Stimulated activated CD4-positive, alpha-beta T cell treated with anti-CD3 and anti-CD28 coated beads, Interleukin-4, amount 100 ng/mL, for 4 hours (primary cell): ENCODE measurements around the gene PRR5L.
A peak's percentile ranks its signal among the peaks of the same experiment; 100 is the strongest.

Source experiments
- DNase-seq, 2 experiments: peaks; one replicate each; pipeline ENCODE4 v3.0.0-alpha.2; 2020

PRR5L gene

GRCh38 chr11:36295926-36296325 lies at the start of gene PRR5L:
Gene PRR5L (plus strand): TSS chr11:36296288. CDS start chr11:36401122, 104,834 bp downstream.
- DNase-seq, result no peak

GRCh38 chr11:36247493-36247892 lies 48.6 kb upstream of the PRR5L start:
- no peak for DNase-seq

DNA sequence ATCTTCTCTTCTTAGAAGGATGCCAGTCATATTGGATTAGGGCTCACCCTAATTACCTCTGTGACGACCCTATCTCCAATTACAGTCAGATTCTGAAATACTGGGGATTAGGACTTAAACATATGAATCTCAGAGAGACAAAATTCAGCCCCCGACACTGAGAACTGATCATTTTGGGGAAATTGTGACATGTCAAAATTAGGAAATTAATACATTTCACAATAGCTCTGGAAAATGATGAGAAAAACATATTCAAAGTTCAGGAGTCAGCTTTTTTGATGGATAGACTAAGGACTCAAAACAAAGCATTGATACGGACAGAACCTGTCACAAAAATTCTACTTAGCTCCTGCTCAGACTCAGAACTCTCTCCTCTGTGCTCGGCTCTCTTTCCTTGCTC lies 47.7 kb upstream of the PRR5L start:
- no peak for DNase-seq

DNA sequence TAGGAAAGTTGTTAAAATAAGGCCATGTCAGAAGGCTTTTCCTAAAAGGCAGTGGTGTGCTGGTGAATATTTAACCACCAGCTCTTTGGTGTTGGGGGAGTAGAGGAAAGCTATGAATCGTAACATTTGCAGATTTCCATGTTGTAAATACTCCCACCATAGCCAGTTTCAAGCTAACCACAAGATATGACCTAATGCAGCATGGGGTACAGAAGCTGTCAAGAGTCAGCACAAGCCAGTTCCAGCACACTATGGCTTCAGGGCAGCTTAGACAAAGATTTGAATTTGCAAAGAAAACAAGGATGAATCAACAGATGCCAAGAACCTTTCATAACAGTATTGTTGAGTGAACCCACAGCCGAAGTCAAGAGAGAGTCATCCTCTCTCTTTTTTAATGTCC lies 46.8 kb upstream of the PRR5L start:
- DNase-seq, result no peak

DNA sequence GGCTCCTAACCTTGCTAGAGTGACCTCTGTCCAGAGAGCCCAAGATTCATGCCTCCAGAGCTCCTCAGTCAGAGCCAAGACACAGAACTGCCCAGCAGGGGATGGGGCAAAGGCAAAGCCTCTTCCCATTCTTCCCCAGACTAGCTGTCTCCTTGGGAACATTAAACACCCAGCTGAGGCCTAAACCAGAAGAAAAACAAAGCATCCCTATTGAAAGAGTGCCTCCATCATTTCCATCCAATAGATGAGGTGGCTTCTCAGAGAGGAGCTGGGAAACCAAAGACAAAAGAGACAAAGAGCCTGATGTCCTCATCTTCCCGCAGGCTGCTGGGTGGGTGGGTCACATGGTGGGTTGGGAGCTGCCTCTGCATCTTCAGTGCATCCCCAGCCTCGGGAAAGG lies 44.3 kb upstream of the PRR5L start:
- no peak for DNase-seq

GRCh38 chr11:36253238-36253637 lies 42.9 kb upstream of the PRR5L start:
- no peak for DNase-seq

DNA sequence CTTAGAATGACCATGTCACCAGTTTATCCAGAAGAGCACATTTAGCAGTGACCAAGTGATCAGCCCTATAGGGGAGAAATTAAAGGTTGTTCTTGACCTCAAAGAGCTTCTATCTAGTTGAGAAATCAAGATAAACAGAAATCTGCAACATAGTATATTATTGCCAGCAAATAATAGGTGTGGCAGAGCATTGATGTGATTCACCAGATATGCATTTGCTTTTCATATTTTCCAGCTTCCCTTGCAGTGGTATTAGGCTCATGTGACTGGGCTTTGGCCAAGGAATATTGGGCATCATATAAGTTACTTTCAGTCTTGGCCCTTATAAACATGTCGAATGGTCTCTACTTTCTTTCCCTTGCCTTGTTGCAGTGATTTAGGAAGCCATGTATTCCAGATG lies 41.4 kb upstream of the PRR5L start:
- DNase-seq, result no peak

DNA sequence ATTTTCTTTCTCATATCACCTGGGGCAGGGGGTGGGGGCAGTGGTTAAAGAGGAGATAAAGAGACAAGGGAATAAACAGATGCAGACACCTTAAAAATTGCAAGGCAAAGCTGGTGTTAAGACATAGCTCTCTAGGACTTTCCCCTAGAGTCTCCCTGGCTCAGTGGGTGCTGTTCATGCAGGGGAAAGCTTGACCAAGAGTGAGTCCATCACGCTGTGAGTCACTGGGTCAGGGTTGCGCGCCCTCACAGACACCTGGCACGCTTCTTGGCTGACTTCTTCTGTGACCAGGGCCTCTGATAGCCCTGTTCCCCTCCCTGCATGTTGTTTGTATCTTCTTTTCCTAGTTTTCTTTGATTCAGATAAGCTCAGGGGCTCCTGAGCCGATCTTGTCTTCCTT lies 38.7 kb upstream of the PRR5L start:
- DNase-seq, result no peak

- no peak for DNase-seq
These were observed 37.2 kb upstream of the PRR5L start for GRCh38 chr11:36258730-36259360.

- no peak for DNase-seq
These were observed 35.0 kb upstream of the PRR5L start for GRCh38 chr11:36261094-36261493.

GRCh38 chr11:36264011-36264972 lies 31.8 kb upstream of the PRR5L start:
- DNase-seq, result no peak

DNA sequence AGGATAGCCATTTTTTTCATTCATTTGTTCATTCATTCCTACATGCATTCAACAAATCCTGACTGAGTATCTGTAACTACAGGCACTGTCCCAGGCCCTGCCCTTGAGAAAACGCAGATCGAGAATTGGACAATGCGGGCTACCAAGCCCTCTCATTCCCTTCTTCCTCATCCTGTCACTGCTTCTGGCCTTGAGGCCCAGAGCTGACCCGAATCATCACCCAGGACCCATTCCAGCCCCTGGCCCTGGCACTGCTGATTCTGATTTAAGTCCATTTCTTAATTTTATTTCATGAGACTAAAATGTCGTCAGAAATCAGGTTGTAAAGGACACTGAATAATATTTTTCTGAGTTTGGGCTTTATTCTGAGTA lies 31.1 kb upstream of the PRR5L start:
- no peak for DNase-seq

DNA sequence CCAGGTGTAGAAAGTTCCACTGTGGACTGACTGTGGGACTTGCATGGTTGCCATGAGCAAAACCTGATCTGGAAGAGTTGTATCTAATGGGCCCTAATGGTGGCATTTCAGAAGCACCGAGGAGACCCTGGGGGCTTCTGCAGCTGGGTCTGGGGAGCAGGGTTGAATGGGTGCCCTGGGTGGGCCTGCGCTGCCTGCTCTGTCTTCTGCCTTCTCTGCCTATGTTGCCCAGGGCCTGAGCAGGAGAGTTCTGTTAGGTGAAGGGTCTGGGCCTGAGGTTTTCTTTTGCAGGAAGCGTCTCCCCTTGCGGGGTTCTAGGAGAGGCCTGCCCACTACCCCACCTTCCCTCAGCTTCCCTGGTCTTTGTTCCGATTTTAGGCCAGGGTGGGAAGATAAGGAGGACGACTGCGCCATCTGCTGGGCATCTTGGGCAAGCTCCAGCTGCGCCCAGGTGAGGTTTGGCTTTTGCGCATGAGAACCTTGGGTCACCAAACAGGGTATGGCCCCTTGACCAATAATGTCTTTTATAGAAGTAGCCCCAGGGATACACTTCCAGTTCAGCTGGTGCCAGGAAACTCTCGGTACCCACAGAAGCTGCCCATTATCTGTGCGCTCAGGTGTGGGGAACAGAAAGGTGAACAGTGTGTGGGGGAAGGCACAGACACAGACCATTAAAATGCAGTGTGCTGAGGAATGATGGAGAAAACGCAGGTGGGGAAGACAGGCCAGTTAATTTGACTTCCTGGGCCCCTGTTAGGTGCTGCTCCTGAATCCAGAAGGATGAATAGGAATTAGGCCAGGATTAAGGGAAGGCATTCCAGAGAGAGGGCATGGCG lies 30.1 kb upstream of the PRR5L start:
- peak; percentile 22 to 55 for DNase-seq

- DNase-seq, result no peak
These were observed 29.3 kb upstream of the PRR5L start for GRCh38 chr11:36266767-36267166.

DNA sequence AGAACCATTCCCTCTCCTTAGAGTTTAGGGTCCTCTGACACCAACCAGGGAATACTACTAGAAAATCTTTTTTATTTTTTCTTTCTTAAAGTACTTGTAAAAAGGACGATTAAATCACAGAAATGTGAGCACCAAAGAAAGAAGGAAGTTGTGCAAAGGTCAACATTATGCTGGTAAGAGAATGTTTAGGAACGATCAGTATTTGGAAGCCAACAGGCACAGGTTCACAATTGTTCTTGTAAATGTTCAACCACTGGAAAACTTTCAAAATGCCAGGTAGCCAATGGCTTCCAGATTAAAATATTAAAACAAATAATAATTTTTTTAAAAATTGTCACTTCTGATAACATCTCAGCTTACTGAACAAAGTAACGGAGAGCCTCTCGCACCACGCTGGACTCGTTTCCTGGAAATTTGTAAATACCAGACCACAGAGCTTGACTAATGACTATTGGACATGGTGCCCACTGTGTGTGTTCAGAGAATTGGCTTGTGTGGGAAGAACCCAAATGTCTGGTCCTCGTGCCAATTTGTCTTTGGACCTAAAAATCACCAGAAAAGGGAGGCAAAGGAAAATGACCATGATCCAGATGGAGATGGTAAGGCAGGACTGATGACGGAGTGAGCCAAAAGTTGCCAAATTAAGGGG lies 27.6 kb upstream of the PRR5L start:
- DNase-seq, result no peak

GRCh38 chr11:36270701-36271100 lies 25.4 kb upstream of the PRR5L start:
- no peak for DNase-seq

DNA sequence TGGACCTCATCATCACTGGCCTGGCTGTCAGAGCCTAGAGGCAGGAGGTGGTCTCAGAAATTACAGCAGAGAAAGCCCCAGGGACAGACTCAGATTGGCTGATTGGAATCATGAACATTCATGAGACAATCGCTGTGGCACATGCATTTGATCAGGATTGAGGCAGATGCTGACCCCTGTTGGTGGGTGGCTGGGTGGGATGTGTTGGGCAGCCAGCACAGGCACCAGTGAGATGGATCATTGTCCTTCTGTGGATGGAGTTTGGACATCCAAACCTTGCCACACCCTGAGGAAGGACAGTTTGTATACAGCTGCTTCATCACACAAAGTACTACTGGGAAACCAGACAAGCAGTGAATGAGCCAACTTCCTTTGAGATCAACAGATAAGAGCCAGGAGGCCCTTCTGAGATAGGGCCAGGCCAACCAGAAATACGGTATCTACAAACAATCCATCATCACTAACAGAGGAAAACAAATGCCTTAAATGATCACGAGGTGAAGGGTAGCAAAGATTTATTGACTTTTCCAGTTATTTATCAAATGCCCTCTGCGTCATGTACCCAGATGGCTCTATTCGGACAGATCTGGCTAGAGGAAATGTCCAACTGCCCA lies 24.2 kb upstream of the PRR5L start:
- no peak for DNase-seq

DNA sequence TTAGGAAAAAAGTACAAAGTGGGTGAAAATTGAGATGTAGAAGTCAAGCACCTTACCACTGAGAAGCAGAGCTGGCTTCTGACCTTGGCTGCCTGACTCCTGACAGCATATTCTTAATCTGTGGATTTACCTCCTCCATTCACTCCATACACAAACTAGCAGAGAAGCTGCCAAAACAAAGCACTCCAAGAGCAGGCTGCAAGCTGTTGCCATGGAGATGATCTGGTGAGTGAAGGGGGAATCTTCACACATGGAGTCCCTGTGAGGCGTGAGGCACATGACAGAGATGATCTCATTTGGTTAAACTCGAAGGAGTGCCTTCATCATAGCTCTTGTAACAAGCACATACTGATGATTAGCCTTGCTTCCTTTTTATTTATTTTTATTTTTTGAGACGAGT lies 23.0 kb upstream of the PRR5L start:
- no peak for DNase-seq

DNA sequence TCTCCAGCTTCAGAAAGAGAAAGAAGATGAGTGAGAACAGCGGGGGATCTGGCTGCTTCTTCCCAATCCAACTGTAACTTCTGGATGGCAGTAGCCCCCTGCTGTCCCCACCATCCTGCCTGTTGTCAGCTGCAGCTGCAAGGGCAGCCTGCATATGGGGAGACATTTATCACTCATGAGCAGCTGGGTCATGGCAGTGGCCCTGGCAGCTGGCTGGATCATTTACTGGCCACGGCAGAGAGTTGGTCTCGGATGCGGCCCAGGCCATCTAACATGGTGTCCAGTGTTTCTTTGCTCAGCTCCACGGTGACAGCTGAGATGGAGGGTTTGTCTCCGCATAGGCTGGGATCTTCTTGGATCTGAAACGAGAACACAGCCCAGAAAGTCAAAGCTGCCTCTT lies 21.7 kb upstream of the PRR5L start:
- no peak for DNase-seq

DNA sequence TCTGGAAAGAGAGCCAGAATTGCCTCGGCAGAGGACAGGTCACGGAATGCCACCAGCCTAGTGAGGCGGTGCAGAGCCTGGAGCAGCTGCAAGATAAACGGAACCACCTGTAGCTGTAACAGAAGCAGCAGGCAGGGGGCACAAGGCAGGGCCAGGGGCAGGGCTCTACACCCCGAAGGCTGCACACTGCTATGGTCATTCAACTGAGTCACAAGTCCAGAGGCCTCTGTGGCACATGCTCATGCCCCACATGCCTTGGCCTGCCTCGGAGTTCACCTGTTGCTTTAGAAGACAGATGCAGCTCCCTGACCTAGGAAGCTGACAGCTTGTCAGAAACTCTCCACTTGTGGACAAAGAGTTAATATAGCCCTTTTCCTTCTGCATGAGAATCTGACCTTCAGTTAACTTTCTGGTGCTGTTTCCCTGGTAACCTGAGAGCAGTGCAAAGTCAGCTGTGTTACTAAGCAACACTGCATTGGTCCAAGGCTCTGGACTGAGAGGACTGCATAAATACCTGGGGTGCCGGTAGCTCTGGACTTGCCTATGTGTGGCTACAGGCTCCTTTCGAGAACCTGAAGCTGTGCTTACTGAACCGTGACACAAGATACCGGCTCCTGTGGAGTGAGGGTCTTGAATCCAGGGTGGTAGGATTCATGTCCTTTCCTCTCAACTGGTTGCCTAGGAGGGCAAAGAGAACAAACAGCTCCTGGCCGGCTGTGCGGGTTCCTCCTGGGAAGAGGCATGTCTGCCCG lies 17.4 kb upstream of the PRR5L start:
- DNase-seq, result no peak

DNA sequence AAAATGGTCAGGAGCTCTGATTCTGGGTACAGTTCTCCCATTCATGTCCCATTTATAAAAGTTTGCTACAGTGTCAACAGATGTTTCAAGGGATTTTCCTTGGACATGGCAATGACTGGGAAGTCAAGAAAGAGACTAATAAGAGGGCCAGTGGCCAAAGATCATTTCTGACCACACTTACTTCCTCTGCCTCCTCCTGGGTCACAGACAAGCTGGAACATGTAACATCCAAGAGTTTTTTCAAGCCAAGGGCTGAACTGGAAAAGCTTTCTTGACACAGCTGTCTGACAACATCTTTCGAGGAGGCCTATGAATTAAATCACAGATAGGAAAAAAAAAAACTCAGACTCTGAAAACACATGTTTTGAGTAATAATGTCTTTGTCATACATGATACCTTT lies 15.6 kb upstream of the PRR5L start:
- DNase-seq, result no peak

- DNase-seq, result no peak
These were observed 14.2 kb upstream of the PRR5L start for GRCh38 chr11:36281850-36282249.
